HCT116 (cell line): Measurements from ENCODE around the gene PACRG. TPM values are rescaled to one million over a fixed set of nuclear protein-coding genes. Genes with fewer than 3 reads are reported as not detected.

Source experiments
- ATAC-seq: fragments of 200-7000 bp; cut with Tn5 transposase; 2 replicates; pipeline ENCODE4 v1.9.1; 2020; ENCODE audit warnings: mild to moderate bottlenecking, moderate library complexity
- BruUV-seq: library from RNA; stranded (reverse); fragments of 400-500 nt; replicated peaks from 2 replicates; lab custom pipeline; 2021; lab: Mats Ljungman, UMichigan
- CTCF ChIA-PET: fragments of 300-600 bp; sonication (Branson Sonifier 250); formaldehyde crosslinking; loops from one replicate; lab custom pipeline; 2021; ENCODE audit warnings: antibody characterized with exemption; lab: Charles Lee
- POLR2A ChIA-PET: fragments of 300-600, 350-600 bp; sonication (Branson Sonifier 250); formaldehyde crosslinking; loops from one replicate; lab custom pipeline; 2021; ENCODE audit warnings: antibody characterized with exemption; lab: Charles Lee
- RAD21 ChIA-PET, 2 experiments: fragments of 300-600 bp; sonication (Branson Sonifier 250); formaldehyde crosslinking; loops; one replicate each; lab custom pipeline; 2023; ENCODE audit warnings: low total read pairs in 2 of 2; ENCODE audit not compliant: uncharacterized antibody in 2 of 2, unreplicated experiment in 2 of 2, low non-redundant PET in 1 of 2; lab: Charles Lee
- DNase-seq: peaks from one replicate; pipeline ENCODE4 v3.0.0-alpha.2; 2010; ENCODE audit warnings: low read depth, low spot score
- H2AFZ ChIP-seq: fragments of 200-600 bp; shearing (Covaris generic), sonication (generic); 2 replicates; pipeline ENCODE4 v1.6.1; 2017; ENCODE audit warnings: low read depth, mixed run types, mixed read lengths, antibody characterized with exemption, low read length; ENCODE audit not compliant: poor library complexity, severe bottlenecking
- H3K27ac ChIP-seq: 2 replicates; pipeline ENCODE4 v1.5.1; 2012; ENCODE audit warnings: low read depth, low read length
- H3K27me3 ChIP-seq: fragments of 200-600 bp; sonication (generic); 2 replicates; pipeline ENCODE4 v1.6.1; 2016; ENCODE audit warnings: mixed run types, low read length, mixed read lengths; ENCODE audit not compliant: insufficient read depth
- H3K36me3 ChIP-seq, 2 experiments: fragments of 200-500 bp in 1 of 2; fragments of 200-600 bp in 1 of 2; sonication (Bioruptor generic) in 1 of 2; sonication (generic) in 1 of 2; 2 replicates each; pipeline versions ENCODE4 v1.5.1 to v1.6.1; 2014 to 2016; ENCODE audit warnings: low read length in 2 of 2, inconsistent platforms in 1 of 2, mixed read lengths in 1 of 2, mixed run types in 1 of 2; ENCODE audit not compliant: insufficient read depth in 2 of 2, control insufficient read depth in 1 of 2
- H3K4me1 ChIP-seq, 2 experiments: fragments of 200-600 bp in 1 of 2; sonication (generic) in 1 of 2; 2 replicates each; pipeline versions ENCODE4 v1.5.1 to v1.6.1; 2012 to 2017; ENCODE audit warnings: low read length in 2 of 2, inconsistent platforms in 1 of 2, mild to moderate bottlenecking in 1 of 2, mixed read lengths in 1 of 2, mixed run types in 1 of 2, moderate library complexity in 1 of 2; ENCODE audit not compliant: insufficient read depth in 2 of 2, control insufficient read depth in 1 of 2
- H3K4me2 ChIP-seq: fragments of 200-600 bp; sonication (generic); 2 replicates; pipeline ENCODE4 v1.6.1; 2017; ENCODE audit warnings: mixed run types, low read length, mixed read lengths
- H3K4me3 ChIP-seq, 2 experiments: fragments of 200-600 bp in 1 of 2; sonication (generic) in 1 of 2; replicated peaks in 1 of 2; 2 replicates each; pipeline ENCODE4 v1.5.1; 2011 to 2016; ENCODE audit warnings: low read length in 2 of 2, control low read depth in 1 of 2, low read depth in 1 of 2, mild to moderate bottlenecking in 1 of 2, mixed read lengths in 1 of 2, mixed run types in 1 of 2
- H3K79me2 ChIP-seq: fragments of 200-600 bp; sonication (generic); 2 replicates; pipeline ENCODE4 v1.6.1; 2017; ENCODE audit warnings: mild to moderate bottlenecking, mixed run types, low read length, moderate library complexity, mixed read lengths; ENCODE audit not compliant: insufficient read depth
- H3K9ac ChIP-seq: fragments of 200-600 bp; sonication (generic); 2 replicates; pipeline ENCODE4 v1.6.1; 2016; ENCODE audit warnings: low read length, mixed read lengths
- H3K9me2 ChIP-seq: fragments of 200-600 bp; sonication (generic), shearing (Covaris generic); 2 replicates; pipeline ENCODE4 v1.6.1; 2017; ENCODE audit warnings: mixed run types, mild to moderate bottlenecking, moderate library complexity; ENCODE audit not compliant: insufficient read depth
- H3K9me3 ChIP-seq, 2 experiments: fragments of 200-500 bp in 1 of 2; fragments of 200-600 bp in 1 of 2; sonication (Bioruptor generic) in 1 of 2; sonication (generic) in 1 of 2; 2 replicates each; pipeline ENCODE4 v1.6.1; 2014 to 2017; ENCODE audit warnings: low read length in 2 of 2, mixed read lengths in 2 of 2, inconsistent platforms in 1 of 2, low read depth in 1 of 2, mild to moderate bottlenecking in 1 of 2, mixed run types in 1 of 2, moderate library complexity in 1 of 2; ENCODE audit not compliant: control insufficient read depth in 1 of 2, insufficient read depth in 1 of 2
- H4K20me1 ChIP-seq: fragments of 200-600 bp; sonication (generic), shearing (Covaris generic); 2 replicates; pipeline ENCODE4 v1.6.1; 2017; ENCODE audit warnings: mixed run types, mild to moderate bottlenecking, moderate library complexity; ENCODE audit not compliant: insufficient read depth
- ATF3 ChIP-seq: IDR thresholded peaks from 2 replicates; pipeline ENCODE4 v1.6.1; 2012
- CEBPB ChIP-seq: IDR thresholded peaks from 2 replicates; pipeline ENCODE4 v1.6.1; 2012; ENCODE audit warnings: low read depth
- CTCF ChIP-seq, 3 experiments: fragments of 200-600 bp in 1 of 3; sonication (generic) in 1 of 3; IDR thresholded peaks in 2 of 3; conservative IDR thresholded peaks in 1 of 3; 2 replicates each; pipeline ENCODE4 v1.5.1; 2012 to 2017; ENCODE audit warnings: low read depth in 2 of 3, low read length in 2 of 3, antibody characterized with exemption in 1 of 3, borderline replicate concordance in 1 of 3, control low read depth in 1 of 3, mild to moderate bottlenecking in 1 of 3, mixed read lengths in 1 of 3, mixed run types in 1 of 3, moderate library complexity in 1 of 3; ENCODE audit not compliant: insufficient read depth in 1 of 3
- EGR1 ChIP-seq: IDR thresholded peaks from 2 replicates; pipeline ENCODE4 v1.6.1; 2012; ENCODE audit warnings: low read depth
- FOSL1 ChIP-seq: IDR thresholded peaks from 2 replicates; pipeline ENCODE4 v1.6.1; 2012; ENCODE audit warnings: low read depth
- JUND ChIP-seq: IDR thresholded peaks from 2 replicates; pipeline ENCODE4 v1.6.1; 2012
- MAX ChIP-seq: IDR thresholded peaks from 2 replicates; pipeline ENCODE4 v1.6.1; 2012
- POLR2A ChIP-seq: IDR thresholded peaks from 2 replicates; pipeline ENCODE4 v1.7.0; 2011; ENCODE audit warnings: borderline replicate concordance; ENCODE audit not compliant: insufficient read depth, insufficient read length; ENCODE audit errors: extremely low read depth
- RAD21 ChIP-seq: IDR thresholded peaks from 2 replicates; pipeline ENCODE4 v1.6.1; 2012; ENCODE audit warnings: low read depth, mild to moderate bottlenecking
- REST ChIP-seq: IDR thresholded peaks from 2 replicates; pipeline ENCODE4 v1.6.1; 2012; ENCODE audit warnings: low read depth
- SIN3A ChIP-seq: IDR thresholded peaks from 2 replicates; pipeline ENCODE4 v1.6.1; 2012; ENCODE audit warnings: low read depth
- SRF ChIP-seq: IDR thresholded peaks from 2 replicates; pipeline ENCODE4 v1.6.1; 2012; ENCODE audit warnings: low read depth
- YY1 ChIP-seq: IDR thresholded peaks from 2 replicates; pipeline ENCODE4 v1.6.1; 2011; ENCODE audit warnings: low read length, low read depth, moderate library complexity, mild to moderate bottlenecking; ENCODE audit not compliant: insufficient replicate concordance; ENCODE audit errors: extremely low read depth
- ZBTB33 ChIP-seq: IDR thresholded peaks from 2 replicates; pipeline ENCODE4 v1.6.1; 2011; ENCODE audit warnings: mild to moderate bottlenecking, low read length, moderate library complexity; ENCODE audit not compliant: insufficient replicate concordance; ENCODE audit errors: extremely low read depth
- ZFX ChIP-seq: fragments of 450-650 bp; IDR thresholded peaks from 2 replicates; pipeline ENCODE4 v1.6.1; 2017
- ZNF274 ChIP-seq: fragments of 200-500 bp; sonication (Bioruptor generic); IDR thresholded peaks from 2 replicates; pipeline ENCODE4 v1.6.1; 2014; ENCODE audit warnings: mild to moderate bottlenecking, low read depth, low read length, inconsistent platforms
- intact Hi-C: fragments of 100-400 bp; cut with micrococcal nuclease; formaldehyde crosslinking; loops from 2 replicates; pipeline ENCODE4 v1.10.0; 2022
- total RNA-seq: library from RNA; stranded (reverse); gene quantifications from one replicate; pipeline ENCODE4 v1.2.1, GENCODE V29; 2021; ENCODE audit not compliant: unreplicated experiment

The PACRG gene
- total RNA-seq, 1 experiment from 2014 or later: 0.71 TPM

GRCh38 chr6:163313981-163314380 is 586.2 kb downstream of the PACRG start (continued):
- no peak for TF ChIP-seq RAD21
- TF ChIP-seq EGR1: no peak
- no peak for TF ChIP-seq SRF
- no peak for TF ChIP-seq CTCF (IDR thresholded peaks at IDR 0.05 in 2 of 3, conservative IDR thresholded peaks at IDR 0.05 in 1 of 3; ENCODE audit: borderline replicate concordance in 1 of 3, insufficient read depth in 1 of 3, low read depth in 2 of 3, low read length in 2 of 3)
- TF ChIP-seq ZNF274: no peak
- no peak for TF ChIP-seq ATF3

- intact Hi-C loops: no loop called here
- Histone ChIP-seq H3K79me2 (no peaks in the 10 kb centered on the region), H3K9me3 (no peaks in the 10 kb centered on the region; a peak in 1 of 4 replicates), H3K4me3 (no peak overlapping the region), H3K27ac (no peak overlapping the region), H4K20me1 (no peaks in the 10 kb centered on the region), H3K4me1 (peaks cover 0 to 12% of the 10 kb centered on the region in 2 experiments; a peak in 2 of 4 replicates), H3K9ac (no peak overlapping the region), H2AFZ (no peak overlapping the region), H3K27me3 (no peaks in the 10 kb centered on the region), H3K9me2 (no peaks in the 10 kb centered on the region), H3K36me3 (no peaks in the 10 kb centered on the region), H3K4me2 (no peak overlapping the region)
- ATAC-seq (no peak), DNase-seq (no peak)
- ChIA-PET POLR2A (no interaction called here), CTCF (no interaction called here), RAD21 (no interaction called here)
- no TSS peak for BruUV-seq
- TF ChIP-seq MAX (no peak), SRF (no peak), CEBPB (no peak), SIN3A (no peak), ZFX (no peak), ZBTB33 (no peak), JUND (no peak), FOSL1 (no peak), ATF3 (no peak), YY1 (no peak), REST (no peak), POLR2A (no peak)
Measured at GRCh38 chr6:163314791-163315470, 587.2 kb downstream of the PACRG start.
